ENCODE measurements around the gene ATP5MC2. TPM values are rescaled to one million over a fixed set of nuclear protein-coding genes. Genes with fewer than 3 reads are reported as not detected.
"Not testable (repeated sequence)": the region's sequence is repeated elsewhere in the genome, so short reads cannot be mapped to it uniquely, and the experiment has no call there.

ATP5MC2 gene
- 246 TPM for total RNA-seq

DNA sequence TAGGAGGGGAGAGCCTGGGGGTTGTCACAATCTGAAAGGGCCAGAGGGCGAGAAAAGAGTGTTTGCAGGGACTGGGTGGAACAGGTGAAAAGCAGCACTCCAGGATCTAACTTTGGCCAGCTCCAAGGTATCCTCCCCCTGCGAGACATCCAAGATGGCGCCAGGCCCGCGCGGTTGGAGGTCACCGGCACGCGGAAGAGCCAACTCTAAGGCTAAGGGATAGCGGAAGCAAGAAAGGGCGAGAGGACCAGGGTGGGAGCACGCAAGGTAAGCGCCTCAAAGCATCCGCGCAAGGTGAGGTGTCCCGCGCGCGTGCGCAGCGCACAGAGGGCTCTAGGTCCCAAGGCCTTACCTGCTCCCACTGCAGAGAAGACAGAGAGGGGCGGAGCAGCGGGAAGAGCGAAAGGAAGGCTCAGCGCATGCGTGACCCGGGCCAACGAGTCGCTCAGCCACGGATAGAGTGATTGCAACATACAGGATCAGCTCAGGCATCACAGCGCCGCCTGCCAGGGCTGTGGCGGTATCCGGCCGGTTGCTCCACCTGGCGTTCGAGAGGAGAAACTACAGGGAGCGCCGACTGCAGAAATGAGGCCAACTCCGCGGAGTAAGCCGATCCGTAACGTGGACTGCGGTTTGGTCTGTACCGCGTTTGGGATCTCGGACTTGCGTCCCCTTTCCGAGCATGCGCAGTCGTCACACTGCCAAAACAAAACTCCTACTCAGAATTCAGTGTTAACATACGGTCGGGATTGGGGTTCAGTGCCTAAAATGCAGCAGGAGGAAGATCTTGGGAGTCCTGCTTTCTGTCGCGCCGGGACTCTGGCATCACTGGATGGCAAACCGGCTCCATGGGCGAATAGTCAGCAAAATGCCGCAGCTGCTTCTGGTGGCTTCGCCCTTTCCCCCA is at the start of gene ATP5MC2:
ATP5MC2 (minus strand) TSS at position 383 of the 907 bp plus-strand sequence. CDS start 3,469 bp downstream, outside the sequence.
- peak; percentile 98 for ATAC-seq

- ATAC-seq = no peak
Measured at GRCh38 chr12:53722450-53723041, 46.7 kb upstream of the ATP5MC2 start.

DNA sequence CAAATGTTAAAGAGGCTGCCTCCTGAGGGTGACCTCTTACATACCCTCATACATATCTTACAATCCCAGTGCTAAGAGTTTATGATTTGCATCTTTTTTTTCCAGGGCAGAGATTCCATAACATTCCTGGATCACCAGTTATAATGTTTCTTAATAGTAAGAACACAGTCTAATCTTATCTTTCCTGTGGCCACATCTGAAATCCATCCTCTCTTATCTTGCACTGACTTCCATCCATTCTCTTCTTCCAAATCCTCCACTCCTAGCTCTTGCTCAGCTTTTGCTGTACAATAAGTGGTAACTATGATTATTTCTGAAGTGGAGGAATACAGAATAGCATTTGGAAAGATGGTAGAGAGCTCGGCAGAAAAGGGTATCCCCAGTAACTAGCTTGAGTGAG is 45.1 kb upstream of the ATP5MC2 start:
- no peak for ATAC-seq

DNA sequence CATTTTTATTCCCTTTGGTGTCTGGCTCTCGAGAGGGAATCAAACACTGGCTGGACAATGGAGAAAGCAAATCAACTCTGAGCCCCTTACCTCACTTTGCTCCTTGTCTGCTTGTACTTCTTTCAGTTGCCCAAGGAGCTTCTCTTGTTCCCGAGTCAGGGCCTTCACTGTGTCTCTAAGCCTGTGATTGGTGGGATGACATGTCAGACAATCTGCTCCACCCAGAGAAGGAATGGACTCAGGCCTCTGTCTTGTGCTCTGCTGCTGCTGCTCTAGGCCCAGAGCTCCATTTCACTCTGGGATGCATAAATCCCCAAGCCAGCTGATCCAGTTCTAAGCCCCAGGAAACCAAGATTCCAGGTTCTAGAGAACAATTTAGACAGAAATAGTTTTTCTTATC is 43.8 kb upstream of the ATP5MC2 start:
- no peak for ATAC-seq

DNA sequence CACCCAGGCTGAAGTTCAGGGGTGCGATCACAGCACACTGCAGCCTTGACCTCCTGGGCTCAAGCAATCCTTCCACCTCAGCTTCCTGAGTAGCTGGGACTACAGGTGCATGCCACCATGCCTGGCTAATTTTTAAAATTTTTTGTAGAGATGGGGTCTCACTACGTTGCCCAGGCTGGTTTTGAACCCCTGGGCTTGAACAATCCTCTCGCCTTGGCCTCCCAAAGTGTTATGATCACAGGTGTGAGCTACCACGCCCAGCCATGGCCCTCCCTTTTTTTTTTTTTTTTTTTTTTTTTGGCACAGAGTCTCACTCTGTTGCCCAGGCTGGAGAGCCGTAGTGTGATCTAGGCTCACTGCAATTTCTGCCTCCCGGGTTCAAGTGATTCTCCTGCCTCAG is 42.7 kb upstream of the ATP5MC2 start:
- not testable (repeated sequence) for ATAC-seq

DNA sequence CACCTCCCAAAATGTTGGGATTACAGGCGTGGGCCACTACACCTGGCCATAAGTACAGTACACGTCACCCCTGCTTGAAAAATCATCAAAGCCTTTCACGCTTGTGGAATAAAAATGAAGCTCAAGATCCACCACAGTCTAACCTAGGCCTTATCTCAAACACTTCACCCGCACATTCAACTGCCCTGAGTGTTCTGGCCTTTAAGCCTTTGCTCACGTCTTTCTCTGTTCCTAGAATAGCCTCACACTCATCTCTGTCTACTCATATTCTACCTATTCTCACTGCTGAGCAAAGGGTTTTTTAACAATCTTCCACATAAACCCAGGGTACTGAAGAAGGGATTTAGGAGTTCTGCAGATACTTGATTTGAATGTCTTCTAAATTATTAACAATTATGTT is 41.4 kb upstream of the ATP5MC2 start:
- no peak for ATAC-seq

DNA sequence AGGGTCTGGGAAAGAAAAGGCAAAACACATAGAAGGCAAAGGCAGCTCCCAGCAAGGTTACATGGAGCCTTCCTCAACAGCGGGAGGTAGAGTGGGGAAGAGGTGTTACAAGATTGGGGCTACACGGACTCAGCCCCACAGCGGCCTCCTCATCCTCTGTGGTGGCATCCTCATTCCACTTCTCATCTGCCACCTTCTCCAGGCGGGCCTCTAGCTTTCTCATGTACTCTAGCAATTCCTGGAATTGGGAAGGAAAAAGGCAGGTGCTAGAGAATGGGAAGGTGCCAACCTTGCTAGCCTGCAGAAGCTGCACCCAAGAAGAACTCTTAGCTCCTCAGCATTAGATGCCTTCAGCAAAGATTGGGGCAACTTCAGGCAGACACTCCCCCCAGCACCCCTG is 38.1 kb upstream of the ATP5MC2 start:
- no peak for ATAC-seq

GRCh38 chr12:53713516-53713915 is 37.6 kb upstream of the ATP5MC2 start:
- ATAC-seq = no peak

- ATAC-seq = no peak
Measured at GRCh38 chr12:53712059-53712643, 36.3 kb upstream of the ATP5MC2 start.

- ATAC-seq = no peak
Measured at GRCh38 chr12:53710091-53710490, 34.2 kb upstream of the ATP5MC2 start.

DNA sequence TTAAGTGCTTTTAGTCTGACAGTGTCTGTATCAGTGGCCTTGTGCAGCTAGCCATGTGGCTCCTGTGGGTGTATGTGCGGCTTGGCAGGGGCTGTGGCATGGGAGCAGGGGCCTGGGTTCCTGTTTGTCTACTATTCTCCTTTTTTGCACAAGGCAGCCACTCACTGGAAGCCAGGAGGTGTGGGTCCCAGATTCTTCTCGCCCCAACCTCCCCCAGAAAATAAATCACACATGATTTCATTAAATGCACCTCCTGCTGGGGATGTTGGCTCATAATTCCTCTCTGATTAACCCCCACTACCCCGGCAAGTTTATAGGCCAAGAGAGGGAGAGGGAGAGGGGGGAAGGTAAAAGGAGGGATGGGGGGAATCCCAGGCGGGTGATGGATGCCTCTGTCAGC is 33.8 kb upstream of the ATP5MC2 start:
- no peak for ATAC-seq

GRCh38 chr12:53706080-53706479 is 30.2 kb upstream of the ATP5MC2 start:
- ATAC-seq = no peak

DNA sequence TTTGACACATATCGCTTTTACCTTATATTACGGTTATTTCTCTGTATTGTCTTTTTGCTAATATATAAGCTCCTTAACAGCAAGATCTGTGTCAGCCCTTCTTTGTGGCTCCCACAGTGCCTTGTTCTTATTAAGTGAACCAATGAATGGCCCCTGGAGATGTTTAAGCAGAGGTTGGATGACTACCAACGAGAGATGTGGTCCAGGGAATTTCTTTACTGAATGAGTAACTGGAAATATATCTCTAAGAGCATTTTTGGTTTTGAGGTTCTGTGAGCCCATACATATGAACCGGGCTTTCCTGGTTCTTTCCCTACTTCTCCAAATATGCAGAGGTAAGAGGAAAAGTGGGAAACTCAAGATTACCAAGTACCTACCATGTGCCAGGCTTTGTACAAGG is 27.9 kb upstream of the ATP5MC2 start:
- no peak for ATAC-seq

GRCh38 chr12:53701518-53702264 is 25.8 kb upstream of the ATP5MC2 start:
- ATAC-seq = peak; percentile 86

GRCh38 chr12:53700567-53700966 is 24.7 kb upstream of the ATP5MC2 start:
- ATAC-seq = no peak

- no peak for ATAC-seq
Measured at GRCh38 chr12:53699678-53700025, 23.8 kb upstream of the ATP5MC2 start.

DNA sequence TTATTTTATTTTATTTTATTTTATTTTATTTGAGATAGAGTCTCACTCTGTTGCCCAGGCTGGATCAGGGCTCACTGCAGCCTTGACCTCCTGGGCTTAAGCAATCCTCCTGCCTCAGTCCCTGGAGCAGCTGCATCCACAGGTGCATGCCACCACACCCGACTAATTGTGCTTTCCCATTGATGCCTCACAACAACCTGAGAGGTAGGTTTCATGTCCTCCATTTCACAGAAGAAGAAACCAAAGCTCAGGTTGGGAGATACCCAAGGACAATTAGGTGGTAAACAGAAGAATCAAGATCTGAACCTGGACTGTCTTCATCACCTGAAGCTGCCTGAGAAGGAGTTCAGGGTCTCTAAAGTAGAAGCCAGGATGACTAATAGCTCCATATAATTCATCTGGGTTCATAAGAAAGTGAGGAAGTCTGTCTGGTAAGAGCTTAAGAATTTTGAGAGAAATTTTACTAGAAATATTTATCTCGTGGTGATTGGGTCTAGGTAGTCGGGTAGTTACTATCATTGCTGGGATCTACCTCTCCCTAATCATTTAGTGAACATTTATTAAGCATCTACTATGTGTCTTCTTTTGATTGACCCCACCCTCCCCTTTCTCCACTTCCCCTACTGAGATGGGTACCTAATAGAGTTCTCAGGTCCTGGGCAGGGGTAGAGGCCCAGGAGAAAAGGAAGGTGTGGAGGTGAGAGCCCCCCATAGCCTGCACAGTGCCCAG is 23.2 kb upstream of the ATP5MC2 start:
- no peak for ATAC-seq

DNA sequence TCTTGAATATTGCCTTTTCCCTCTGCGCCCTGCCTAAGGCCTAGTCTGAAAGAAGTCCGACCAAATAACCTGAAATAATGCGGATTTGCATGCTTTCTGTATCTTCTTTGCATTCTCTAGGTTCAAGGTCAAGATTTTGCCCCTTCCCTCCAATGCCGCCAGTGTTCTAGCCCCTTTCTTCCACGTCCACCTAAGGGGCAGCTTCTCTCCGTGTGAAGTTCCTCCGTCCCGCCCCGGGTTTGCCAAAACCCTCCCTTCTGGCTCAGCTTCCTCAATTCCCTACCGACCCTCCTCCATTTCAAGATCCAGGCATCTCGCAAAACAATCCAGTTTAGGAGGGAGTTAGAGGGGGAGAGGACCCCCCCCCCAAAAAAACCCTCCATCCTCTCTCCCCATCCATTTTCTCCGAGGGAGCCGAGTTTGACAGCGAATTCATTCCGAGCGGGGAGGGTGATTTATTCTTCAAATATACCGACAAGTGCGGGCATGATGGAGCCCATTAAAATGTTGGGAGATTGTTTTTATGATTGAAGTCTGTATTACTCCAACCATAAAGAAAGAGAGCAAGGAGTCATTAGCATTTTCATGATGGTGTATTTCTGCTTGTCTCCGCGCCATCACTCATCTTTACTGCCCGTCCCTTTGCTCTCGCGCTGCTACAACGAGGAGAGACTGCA is 20.9 kb upstream of the ATP5MC2 start:
- ATAC-seq = no peak

GRCh38 chr12:53696285-53696654 is 20.4 kb upstream of the ATP5MC2 start:
- ATAC-seq = peak; percentile 89

GRCh38 chr12:53695152-53696145 is 19.6 kb upstream of the ATP5MC2 start:
- ATAC-seq = peak; percentile 43

DNA sequence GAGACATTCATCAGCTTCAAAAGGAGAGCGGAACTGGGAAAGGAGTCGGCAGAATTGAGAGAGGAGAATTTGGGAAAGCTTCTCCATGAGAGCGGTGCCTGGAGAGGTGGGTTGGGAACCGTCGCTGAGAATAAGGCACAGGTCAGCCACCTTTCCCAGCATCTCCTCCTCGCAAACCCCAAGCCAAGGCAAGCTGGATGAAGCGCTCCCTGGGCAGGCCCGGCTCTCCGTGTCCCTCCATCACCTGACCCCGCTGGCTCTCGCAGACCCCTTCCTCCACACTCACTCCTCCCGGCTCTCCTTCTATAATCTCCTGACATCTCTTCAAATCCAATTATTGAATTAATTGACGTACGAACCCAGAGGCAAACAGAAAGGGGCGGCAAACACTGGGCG is 18.9 kb upstream of the ATP5MC2 start:
- ATAC-seq = no peak
